CD4-positive, alpha-beta T cell treated with Interleukin-6 for 4 hours (primary cell): ENCODE results near the gene RDH12.

ENCODE experiments used
- DNase-seq: peaks from one replicate; pipeline ENCODE4 v3.0.0-alpha.2; 2020; ENCODE audit warnings: mixed read lengths

RDH12 gene

DNA sequence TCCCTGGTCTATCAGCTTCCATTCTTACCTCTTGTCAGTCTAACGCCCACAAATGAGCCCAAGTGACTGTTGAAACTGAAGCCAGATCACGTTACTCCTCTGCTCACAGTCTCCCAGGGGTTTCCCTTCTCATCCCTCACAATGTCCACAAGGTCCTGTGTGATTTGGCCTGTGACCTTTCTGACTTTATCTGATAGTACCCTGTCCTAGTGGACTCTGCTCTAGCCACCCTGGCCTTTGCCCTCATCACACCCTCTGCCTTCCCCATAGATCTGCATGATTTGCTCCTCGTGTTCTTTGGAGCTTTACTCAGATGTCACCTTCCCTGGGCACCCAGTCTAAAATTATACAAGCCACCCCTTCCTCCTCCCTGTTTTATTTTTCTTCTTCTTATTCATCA is 55.5 kb downstream of the RDH12 start:
- DNase-seq, result no peak

DNA sequence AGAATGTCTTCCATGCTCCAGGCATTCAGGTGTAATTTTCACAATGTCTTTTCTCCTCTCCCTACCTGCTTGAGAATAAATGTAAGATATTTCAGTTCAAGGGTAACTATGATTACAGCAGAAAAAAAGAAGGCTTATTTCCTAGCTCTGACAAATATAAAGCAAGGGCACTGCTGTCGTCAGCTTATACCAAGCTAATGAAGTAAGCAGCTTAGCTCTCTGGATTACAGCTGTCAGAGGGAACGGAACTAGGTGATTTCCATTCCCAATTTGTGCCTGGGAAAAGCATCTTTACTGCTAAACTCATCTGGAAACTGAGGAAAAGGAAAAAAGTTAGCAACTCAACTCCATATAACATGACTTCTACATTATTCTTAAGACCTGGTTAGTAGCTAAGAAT is 58.2 kb downstream of the RDH12 start:
- DNase-seq, result no peak

DNA sequence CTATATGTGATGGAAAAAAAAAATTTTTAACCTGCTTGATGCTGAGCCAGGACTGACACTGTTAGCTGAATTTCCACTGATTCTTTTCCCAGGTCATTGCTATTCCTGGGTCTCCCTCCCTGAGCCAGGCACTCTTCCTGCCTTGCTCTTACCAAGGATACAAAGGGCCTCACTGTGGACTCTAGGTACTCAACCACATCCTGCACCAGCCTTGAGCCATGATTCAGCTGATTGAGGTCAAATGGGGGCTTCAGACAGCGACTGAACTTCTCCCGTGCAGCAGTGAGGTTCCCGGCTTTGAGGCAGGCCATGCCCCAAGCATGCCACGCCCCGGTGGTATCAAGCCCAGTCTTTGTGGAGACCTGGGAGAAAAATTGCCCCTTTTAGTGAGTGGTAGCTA is 60.4 kb downstream of the RDH12 start:
- no peak for DNase-seq

DNA sequence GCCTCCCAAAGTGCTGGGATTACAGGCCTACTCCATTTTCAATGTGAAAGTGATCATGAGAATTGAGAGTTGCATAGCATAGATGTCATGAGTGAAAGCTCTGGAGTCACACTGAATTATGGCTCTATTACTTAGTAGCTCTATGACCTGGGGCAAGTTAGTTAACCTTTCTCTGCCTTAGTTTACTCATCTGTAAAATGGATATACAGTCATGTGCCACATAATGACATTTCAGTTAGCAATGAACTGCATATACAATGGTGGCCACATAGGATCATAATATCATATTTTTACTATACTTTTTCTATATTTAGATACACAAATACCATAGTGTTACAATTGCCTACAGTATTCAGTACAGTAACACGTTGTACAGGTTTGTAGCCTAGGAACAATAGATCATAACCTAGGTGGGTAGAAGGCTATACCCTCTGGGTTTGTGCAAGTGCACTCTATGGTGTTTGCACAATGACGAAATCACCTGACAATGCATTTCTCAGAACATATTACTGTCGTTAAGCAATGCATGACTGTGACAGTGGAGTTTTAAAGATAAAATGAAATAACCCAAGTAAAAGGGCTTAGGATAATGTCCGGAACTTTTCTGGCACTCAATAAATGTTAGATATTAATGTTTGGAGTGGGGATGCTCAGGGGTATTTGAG is 61.6 kb downstream of the RDH12 start:
- DNase-seq, result no peak

DNA sequence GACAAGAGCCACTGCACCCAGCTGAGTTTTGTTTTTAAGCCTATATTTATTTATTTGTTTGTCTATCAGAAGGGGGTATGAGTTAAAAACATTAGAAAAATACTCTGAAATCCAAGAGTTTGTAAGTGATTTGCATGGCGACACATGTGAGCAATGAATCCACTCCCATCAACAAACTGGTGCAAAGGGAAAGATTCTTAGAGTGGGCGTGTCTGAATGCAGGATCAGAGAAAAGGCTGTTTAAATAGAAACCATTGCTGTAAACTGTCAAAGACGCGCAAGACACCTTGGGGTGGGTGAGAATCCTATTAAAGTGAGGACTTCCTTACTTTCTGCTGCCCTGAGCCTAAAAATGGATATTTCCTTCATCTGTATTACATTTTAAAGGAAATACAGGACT is 62.8 kb downstream of the RDH12 start:
- no peak for DNase-seq

DNA sequence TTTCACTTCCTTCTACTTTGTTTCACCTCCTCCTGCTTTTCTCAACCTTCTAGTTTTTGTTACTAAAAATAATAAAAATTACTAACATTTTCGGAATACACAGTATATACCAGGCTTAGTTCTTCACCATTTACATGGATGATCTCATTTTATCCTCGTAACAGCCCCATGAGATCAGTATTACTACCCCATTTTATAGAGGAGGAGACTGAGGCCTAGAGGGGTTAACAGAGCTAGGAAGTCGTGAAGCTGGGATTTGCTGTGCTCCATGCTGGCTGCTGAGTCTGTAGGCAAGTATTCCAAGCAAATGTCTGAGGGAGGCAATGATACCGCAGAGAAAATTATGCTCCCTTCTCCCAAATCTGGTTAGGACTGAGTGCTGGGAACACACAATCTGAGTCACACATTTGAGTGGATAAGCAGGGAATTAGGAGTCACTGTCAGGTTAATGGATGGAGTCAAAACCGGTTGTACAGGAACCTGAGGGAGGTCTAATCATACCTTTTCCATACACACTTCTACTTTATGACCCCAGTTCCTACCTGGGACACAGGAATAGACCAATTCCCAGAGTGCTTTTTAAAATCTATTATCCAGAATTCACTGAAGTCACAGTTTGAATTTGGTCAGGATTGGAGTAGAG is 63.6 kb downstream of the RDH12 start:
- DNase-seq, result no peak

DNA sequence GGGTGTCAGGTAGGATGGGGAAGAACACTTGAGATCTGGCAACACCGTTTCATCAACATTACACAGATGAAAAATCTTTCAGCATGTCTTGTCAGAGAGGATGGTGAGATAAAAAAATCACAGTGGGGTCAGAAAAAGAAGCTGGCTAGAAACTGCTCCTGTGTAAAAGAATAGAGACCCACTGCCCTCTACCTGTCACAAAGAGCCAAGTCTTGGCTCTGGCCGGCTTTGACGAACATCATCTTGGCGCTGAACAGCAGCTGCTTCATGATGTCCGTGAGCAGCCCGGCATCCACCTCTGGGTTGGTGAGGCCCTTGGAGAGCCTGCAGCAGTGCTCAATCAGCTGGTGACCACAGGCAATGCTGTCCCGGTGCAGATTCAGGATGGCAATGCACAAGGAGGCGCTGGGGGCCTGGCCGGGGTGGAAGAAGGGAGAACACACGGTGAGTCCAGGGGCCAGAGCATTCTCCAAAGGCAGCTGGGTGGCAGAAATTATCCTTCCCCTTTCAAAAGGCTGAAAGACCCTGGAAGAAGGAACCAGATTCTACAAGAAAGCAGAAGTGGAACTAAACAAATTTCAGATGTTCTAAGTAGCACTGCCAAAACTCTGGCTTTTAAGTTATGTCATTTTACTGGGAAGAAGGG is 64.5 kb downstream of the RDH12 start:
- DNase-seq, result no peak

DNA sequence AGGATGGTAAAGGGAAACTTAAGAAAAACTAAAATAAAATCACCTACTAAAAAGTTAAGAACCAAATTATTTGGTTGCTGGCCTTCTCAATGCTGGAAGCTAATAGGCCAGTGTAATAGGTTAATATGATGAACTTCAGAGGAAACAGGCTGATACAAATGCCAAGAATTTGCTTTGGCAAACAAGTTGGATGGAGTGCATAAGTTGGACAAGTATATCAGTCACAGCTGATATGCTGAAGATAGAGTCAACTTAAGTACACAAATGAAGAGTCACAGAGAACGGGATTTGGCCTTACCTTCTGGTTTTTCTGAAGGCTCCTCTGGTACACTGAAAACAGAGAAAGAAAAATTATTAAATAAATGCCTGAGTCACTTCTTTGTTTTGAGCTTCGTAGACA is 66.5 kb downstream of the RDH12 start:
- DNase-seq, result no peak

DNA sequence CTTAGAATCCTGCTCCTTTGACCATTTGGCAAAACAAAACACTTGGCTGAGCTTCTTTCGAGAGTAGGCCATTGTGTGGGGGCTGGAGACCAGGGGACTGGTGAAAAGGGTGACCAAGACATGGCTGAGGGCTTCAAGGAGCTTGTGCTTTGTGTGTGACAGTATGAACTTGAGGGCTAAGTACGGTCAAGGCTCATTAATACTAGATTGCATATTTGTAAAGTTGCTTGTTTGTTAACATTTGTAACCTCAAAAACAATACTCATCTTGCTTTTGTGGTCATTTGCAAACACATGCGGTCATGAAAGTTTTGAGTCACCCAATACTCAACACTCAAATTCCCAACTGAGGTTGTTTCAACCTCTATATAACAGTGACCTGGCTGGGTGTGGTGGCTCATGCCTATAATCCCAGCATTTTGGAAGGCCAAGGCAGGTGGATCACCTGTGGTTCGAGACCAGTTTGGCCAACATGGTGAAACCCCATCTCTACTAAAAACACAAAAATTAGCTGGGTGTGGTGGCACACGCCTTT is 72.2 kb downstream of the RDH12 start:
- no peak for DNase-seq

DNA sequence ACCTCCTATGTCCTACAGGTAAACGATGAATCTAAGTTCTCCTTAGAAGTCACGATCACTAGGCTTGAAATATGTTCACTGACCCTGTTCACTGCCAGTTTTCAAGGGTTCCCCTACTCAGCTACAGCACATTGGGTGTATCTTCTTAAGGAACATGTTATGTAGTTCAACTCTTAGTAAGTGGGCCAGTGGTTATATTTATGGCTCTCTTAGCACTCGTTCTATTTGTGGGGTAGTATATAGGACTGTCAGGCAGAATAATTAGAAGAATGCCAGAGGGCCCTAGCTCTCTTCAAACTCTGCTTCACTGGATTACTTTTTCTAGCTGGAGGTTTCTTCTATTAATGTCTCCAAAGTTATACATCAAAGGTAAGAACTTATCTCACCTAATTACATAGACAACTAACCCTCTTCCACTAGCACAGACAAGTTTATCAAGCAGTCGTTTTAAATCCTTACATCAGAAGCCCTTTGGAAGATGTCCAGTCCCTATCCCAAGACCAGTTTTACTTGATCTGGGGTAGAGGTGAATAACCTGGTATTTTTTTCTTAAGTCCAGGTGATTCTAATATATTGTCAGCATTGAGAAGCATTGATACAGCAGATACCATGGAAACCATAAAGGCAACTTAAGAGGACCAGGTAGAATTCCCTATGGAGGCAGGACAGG is 75.1 kb downstream of the RDH12 start:
- DNase-seq, result no peak

DNA sequence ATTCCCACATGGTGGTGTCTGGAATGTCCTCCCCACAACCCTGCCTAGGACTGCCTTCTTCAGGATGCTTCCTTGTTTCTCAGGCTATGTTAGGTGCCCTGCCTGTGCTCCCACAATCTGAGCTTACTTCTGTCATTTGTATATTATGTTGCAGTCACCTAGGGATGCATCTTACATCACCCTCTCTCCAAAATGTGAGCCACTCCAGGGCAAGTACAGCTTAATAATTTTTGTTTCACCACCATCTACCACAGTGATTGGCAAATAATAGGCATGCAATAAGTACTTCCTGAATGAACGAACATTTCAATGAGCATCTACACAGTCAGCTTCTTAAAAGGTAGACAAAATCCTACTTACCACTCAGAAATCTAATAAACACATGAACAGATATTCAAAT is 77.1 kb downstream of the RDH12 start:
- no peak for DNase-seq

DNA sequence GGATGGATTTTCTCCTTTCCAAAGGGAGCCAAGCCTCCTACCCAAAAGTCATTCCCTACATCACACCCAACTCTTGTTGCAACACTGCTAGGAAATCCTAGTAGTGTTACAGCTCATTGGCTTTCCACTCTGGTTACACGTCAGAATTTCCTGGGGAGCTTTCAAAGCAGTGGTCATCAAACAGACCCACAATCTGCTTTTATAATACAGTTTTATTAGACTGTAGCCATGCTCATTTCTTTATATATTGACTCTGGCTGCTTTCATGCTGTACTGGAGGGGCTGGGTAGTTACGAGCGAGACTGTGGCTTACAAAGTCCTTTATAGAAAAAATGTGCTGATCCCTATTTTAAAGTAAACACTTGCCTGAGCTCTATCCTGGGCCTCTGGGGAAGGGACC is 80.4 kb downstream of the RDH12 start:
- no peak for DNase-seq
